ENCODE data around the gene RTRAF.

- TF ChIP-seq, protein P1, sequence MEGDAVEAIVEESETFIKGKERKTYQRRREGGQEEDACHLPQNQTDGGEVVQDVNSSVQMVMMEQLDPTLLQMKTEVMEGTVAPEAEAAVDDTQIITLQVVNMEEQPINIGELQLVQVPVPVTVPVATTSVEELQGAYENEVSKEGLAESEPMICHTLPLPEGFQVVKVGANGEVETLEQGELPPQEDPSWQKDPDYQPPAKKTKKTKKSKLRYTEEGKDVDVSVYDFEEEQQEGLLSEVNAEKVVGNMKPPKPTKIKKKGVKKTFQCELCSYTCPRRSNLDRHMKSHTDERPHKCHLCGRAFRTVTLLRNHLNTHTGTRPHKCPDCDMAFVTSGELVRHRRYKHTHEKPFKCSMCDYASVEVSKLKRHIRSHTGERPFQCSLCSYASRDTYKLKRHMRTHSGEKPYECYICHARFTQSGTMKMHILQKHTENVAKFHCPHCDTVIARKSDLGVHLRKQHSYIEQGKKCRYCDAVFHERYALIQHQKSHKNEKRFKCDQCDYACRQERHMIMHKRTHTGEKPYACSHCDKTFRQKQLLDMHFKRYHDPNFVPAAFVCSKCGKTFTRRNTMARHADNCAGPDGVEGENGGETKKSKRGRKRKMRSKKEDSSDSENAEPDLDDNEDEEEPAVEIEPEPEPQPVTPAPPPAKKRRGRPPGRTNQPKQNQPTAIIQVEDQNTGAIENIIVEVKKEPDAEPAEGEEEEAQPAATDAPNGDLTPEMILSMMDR (IDR thresholded peaks at IDR 0.05 in 2 of 3, conservative IDR thresholded peaks at IDR 0.05 in 1 of 3; ENCODE audit: control insufficient read depth in 2 of 3, extremely low read depth in 1 of 3, insufficient read depth in 1 of 3, low read depth in 3 of 3, low read length in 3 of 3): no peak
- no peak for TF ChIP-seq SRF (IDR thresholded peaks at IDR 0.05; ENCODE audit: low read depth in 2 of 2, low read length in 2 of 2)
- TF ChIP-seq, protein P2, sequence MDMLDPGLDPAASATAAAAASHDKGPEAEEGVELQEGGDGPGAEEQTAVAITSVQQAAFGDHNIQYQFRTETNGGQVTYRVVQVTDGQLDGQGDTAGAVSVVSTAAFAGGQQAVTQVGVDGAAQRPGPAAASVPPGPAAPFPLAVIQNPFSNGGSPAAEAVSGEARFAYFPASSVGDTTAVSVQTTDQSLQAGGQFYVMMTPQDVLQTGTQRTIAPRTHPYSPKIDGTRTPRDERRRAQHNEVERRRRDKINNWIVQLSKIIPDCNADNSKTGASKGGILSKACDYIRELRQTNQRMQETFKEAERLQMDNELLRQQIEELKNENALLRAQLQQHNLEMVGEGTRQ (IDR thresholded peaks at IDR 0.05; ENCODE audit: borderline replicate concordance, low read depth, low read length): no peak
- no peak for TF ChIP-seq ETV6 (conservative IDR thresholded peaks at IDR 0.05 in 1 of 2, IDR thresholded peaks at IDR 0.05 in 1 of 2; ENCODE audit: borderline replicate concordance in 1 of 2, low read depth in 1 of 2)
- TF ChIP-seq SMC3 (IDR thresholded peaks at IDR 0.05; ENCODE audit: borderline replicate concordance, low read length): no peak
- TF ChIP-seq RBBP5 (conservative IDR thresholded peaks at IDR 0.05): no peak
- TF ChIP-seq ZNF274 (IDR thresholded peaks at IDR 0.05; ENCODE audit: insufficient read depth, insufficient read length): no peak
- TF ChIP-seq SREBF2 (IDR thresholded peaks at IDR 0.05; ENCODE audit: low read length): no peak
- TF ChIP-seq RFX5 (IDR thresholded peaks at IDR 0.05; ENCODE audit: low read depth, low read length): no peak
These were observed 55.6 kb downstream of the RTRAF start for GRCh38 chr14:52044791-52045522.
